Forelimb muscle (tissue), 1 donor: ENCODE data around the gene IDH2. TPM values are rescaled to one million over a fixed set of nuclear protein-coding genes. Genes with fewer than 3 reads are reported as not detected.

ENCODE experiments used
- DNase-seq: peaks from one replicate; pipeline ENCODE4 v3.0.0-alpha.2; 2013; ENCODE audit warnings: low read depth
- polyA plus RNA-seq: library from polyadenylated mRNA; unstranded; fragments of 120-200 nt; gene quantifications from one replicate; pipeline ENCODE4 v1.2.1, GENCODE V29; 2013; ENCODE audit not compliant: insufficient read length

Gene IDH2
- polyA plus RNA-seq, 1 donor: 281 TPM

DNA sequence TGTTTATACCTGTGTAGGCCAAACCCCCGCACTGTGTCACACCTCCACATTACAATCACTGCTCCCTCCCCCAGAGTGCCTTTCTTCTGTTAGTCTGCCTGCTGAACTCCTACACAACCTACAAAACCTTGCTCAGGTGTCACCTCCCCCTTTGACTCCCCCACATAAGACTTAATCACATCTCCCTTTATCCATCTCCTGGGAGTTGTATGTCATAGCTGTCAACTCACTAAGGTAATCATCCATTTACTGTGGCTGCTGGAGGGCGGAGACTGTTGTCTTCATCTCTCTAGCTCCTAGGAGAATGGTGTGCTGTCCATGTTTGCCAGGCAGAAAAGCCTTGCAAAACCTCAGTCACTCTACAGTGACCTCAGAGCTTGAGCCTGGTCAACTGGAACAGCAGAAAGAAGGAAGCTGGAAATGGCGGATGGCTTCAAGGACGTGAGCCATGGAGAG is 57.3 kb downstream of the IDH2 start:
- DNase-seq: no peak

DNA sequence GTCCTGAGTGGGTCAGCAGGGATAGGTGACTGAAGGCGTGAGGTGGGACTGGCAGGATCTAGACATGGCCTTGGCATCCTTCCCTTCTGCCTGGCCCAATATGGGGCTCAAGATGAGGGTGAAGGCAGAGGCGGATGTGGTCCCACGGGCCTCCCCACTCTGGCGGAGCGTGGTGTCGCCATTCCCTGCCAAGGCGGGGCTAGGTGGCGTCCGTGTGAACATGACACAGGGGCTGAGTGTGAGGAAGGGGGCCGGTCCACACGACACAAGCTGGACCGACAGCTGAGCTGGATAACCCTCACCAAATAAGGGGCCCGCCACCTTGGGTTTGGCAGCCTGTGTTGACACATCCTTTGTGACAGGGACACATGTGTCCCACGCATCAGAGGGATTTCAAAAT is 58.1 kb downstream of the IDH2 start:
- no peak for DNase-seq

GRCh38 chr15:90043530-90044010 is 58.7 kb downstream of the IDH2 start:
- DNase-seq: no peak

DNA sequence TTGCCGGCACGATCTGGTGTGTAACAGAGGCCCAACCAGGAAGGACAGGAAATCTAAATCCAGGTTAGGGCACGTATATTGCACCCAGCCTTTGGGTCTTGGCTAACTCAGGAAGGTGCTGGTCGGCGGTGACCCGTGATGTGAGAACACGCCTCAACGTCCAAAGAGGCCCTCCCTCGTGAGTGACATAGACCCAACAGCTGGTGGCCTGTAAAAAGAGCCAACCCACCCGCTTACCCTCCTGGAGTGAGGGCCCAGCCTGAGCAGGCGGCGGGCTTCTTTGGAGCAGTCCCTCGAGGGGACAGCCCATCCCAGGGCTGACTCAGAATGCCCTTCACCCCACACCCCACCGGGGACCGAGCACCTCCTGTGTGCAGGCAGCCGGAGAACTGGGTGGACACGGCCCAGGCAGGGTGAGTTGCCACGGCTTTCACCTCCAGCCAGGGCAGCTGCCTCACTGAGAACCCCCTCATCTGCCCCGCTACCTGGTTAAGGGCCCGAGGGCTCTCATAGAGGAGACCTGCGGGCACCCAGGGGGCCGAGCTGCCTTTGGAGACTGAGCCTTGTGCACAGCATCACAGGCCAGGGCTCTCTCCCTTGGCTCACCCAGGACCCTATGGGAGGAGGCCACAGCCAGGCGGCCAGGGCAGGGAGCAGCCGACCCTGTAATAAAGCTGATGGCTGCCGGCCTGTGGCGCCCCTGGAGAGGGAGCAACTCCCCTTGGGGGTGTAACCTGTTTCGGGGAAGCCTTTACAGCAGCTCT is 59.3 kb downstream of the IDH2 start:
- no peak for DNase-seq

GRCh38 chr15:90042356-90042755 is 59.9 kb downstream of the IDH2 start:
- DNase-seq: no peak

GRCh38 chr15:90040618-90041017 is 61.6 kb downstream of the IDH2 start:
- DNase-seq: no peak

GRCh38 chr15:90039996-90040395 is 62.3 kb downstream of the IDH2 start:
- no peak for DNase-seq

- DNase-seq: no peak
Observed at GRCh38 chr15:90038632-90039095, 63.6 kb downstream of the IDH2 start.

- no peak for DNase-seq
Observed at GRCh38 chr15:90037961-90038631, 64.2 kb downstream of the IDH2 start.

DNA sequence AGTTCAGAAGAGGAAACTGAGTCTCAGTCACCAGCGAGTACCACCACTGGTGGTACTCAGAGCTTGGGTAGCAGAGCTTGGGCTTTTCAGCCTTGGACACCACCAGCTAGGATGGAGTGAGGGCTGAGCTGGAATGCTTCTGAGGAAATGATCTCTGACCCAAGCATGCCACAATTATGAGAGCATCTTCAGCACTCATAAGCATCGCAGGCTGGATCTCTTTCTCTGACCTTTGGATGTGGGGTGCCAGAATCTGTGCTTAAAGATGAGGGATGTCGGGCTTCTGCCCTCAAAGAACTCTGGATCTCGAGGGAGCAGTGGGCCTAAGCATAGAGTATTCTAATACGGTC is 64.8 kb downstream of the IDH2 start:
- DNase-seq: no peak

GRCh38 chr15:90036806-90037510 is 65.3 kb downstream of the IDH2 start:
- DNase-seq: no peak

- no peak for DNase-seq
Observed at GRCh38 chr15:90036343-90036742, 65.9 kb downstream of the IDH2 start.

- no peak for DNase-seq
Observed at GRCh38 chr15:90035840-90036230, 66.4 kb downstream of the IDH2 start.

- DNase-seq: no peak
Observed at GRCh38 chr15:90035095-90035839, 67.0 kb downstream of the IDH2 start.

- no peak for DNase-seq
Observed at GRCh38 chr15:90033448-90033847, 68.8 kb downstream of the IDH2 start.

Other genes with a start within 250 kb of the IDH2 start
- 25.4 TPM for gene AP3S2, start 208.5 kb downstream of the IDH2 start, polyA plus RNA-seq
- gene ARPIN, start 189.5 kb downstream of the IDH2 start, polyA plus RNA-seq: 13.8 TPM
- 19.2 TPM for gene ZNF710, start 101.1 kb downstream of the IDH2 start, polyA plus RNA-seq
- 7.4 TPM for gene SEMA4B, start 98.9 kb upstream of the IDH2 start, polyA plus RNA-seq
- gene CIB1, start 131.5 kb upstream of the IDH2 start, polyA plus RNA-seq: 20.7 TPM
- gene GDPGP1, start 131.7 kb upstream of the IDH2 start, polyA plus RNA-seq: 2.4 TPM
- 0.20 TPM for gene TTLL13, start 147.1 kb upstream of the IDH2 start, polyA plus RNA-seq
- gene NGRN, start 163.2 kb upstream of the IDH2 start, polyA plus RNA-seq: 105 TPM
- gene ZNF774, start 249.8 kb upstream of the IDH2 start, polyA plus RNA-seq: 2.9 TPM